H1 (cell line): ENCODE data around the gene SUPT20H. TPM values are rescaled to one million over a fixed set of nuclear protein-coding genes. Genes with fewer than 3 reads are reported as not detected.

Source experiments
- CTCF ChIA-PET: fragments of 300-600 bp; sonication (Branson Sonifier 250); formaldehyde crosslinking; loops from one replicate; lab custom pipeline; 2021; ENCODE audit not compliant: partially characterized antibody; lab: Charles Lee
- POLR2A ChIA-PET: fragments of 300-600 bp; sonication (Branson Sonifier 250); formaldehyde crosslinking; loops from one replicate; lab custom pipeline; 2021; ENCODE audit warnings: inconsistent platforms; ENCODE audit not compliant: partially characterized antibody; lab: Charles Lee
- DNase-seq, 2 experiments: peaks; one replicate each; pipeline versions ENCODE4 v3.0.0 to v3.0.0-alpha.2; 2010 to 2022; ENCODE audit warnings: low spot score in 2 of 2, low read depth in 1 of 2, mixed read lengths in 1 of 2
- FAIRE-seq: peaks from 2 replicates; lab custom pipeline; 2011; peaks lifted over from hg19 to GRCh38; lab: Jason Lieb, UNC
- H2AFZ ChIP-seq: 2 replicates; pipeline ENCODE4 v1.8.1; 2012; ENCODE audit warnings: low read length, inconsistent platforms
- H2AK5ac ChIP-seq: 2 replicates; pipeline ENCODE4 v1.6.1; 2013; ENCODE audit warnings: low read depth, low read length
- H2BK120ac ChIP-seq: replicated peaks from 2 replicates; pipeline ENCODE3; 2013; ENCODE audit warnings: low read depth, low read length, inconsistent platforms
- H2BK12ac ChIP-seq: 2 replicates; pipeline ENCODE4 v1.6.1; 2013; ENCODE audit warnings: low read depth, low read length
- H2BK15ac ChIP-seq: 2 replicates; pipeline ENCODE4 v1.6.1; 2013; ENCODE audit warnings: low read length
- H2BK20ac ChIP-seq: 2 replicates; pipeline ENCODE4 v1.6.1; 2013; ENCODE audit warnings: low read length
- H2BK5ac ChIP-seq: 2 replicates; pipeline ENCODE4 v1.6.1; 2013; ENCODE audit warnings: low read depth, low read length
- H3K14ac ChIP-seq: 2 replicates; pipeline ENCODE4 v1.6.1; 2013; ENCODE audit warnings: inconsistent platforms; ENCODE audit not compliant: insufficient read length
- H3K18ac ChIP-seq: 2 replicates; pipeline ENCODE4 v1.6.1; 2013; ENCODE audit warnings: low read length; ENCODE audit errors: extremely low read depth
- H3K23ac ChIP-seq: 2 replicates; pipeline ENCODE4 v1.6.1; 2013; ENCODE audit warnings: inconsistent platforms; ENCODE audit not compliant: insufficient read length
- H3K23me2 ChIP-seq: 2 replicates; pipeline ENCODE4 v1.6.1; 2013; ENCODE audit warnings: low read depth, low read length
- H3K27ac ChIP-seq: 2 replicates; pipeline ENCODE4 v1.6.1; 2011; ENCODE audit warnings: low read depth, low read length, inconsistent platforms
- H3K27me3 ChIP-seq, 4 experiments: replicated peaks in 1 of 4; 1 replicate in 1 of 4; 2 replicates in 3 of 4; pipeline versions ENCODE4 v1.6.1 to v1.8.1; 2011 to 2013; ENCODE audit warnings: low read length in 3 of 4, mild to moderate bottlenecking in 3 of 4, inconsistent platforms in 2 of 4, mixed read lengths in 2 of 4, moderate library complexity in 1 of 4; ENCODE audit not compliant: control insufficient read depth in 3 of 4, insufficient read depth in 3 of 4; ENCODE audit errors: extremely low read depth in 1 of 4
- H3K36me3 ChIP-seq, 4 experiments: 2 replicates each; pipeline versions ENCODE4 v1.6.1 to v1.8.1; 2011 to 2013; ENCODE audit warnings: mild to moderate bottlenecking in 4 of 4, low read length in 3 of 4, moderate library complexity in 2 of 4, control low read depth in 1 of 4, inconsistent platforms in 1 of 4; ENCODE audit not compliant: insufficient read depth in 4 of 4, control insufficient read depth in 2 of 4
- H3K4ac ChIP-seq: replicated peaks from 2 replicates; pipeline ENCODE3; 2013; ENCODE audit warnings: low read length, low read depth, mixed read lengths, inconsistent platforms; ENCODE audit not compliant: insufficient read length
- H3K4me1 ChIP-seq, 4 experiments: replicated peaks in 1 of 4; 1 replicate in 1 of 4; 2 replicates in 3 of 4; pipeline versions ENCODE4 v1.6.1 to v1.8.1; 2011 to 2013; ENCODE audit warnings: low read length in 3 of 4, inconsistent platforms in 2 of 4, mixed read lengths in 1 of 4; ENCODE audit not compliant: insufficient read depth in 4 of 4, control insufficient read depth in 3 of 4
- H3K4me2 ChIP-seq, 2 experiments: 2 replicates each; pipeline versions ENCODE4 v1.6.1 to v1.8.1; 2011 to 2013; ENCODE audit warnings: low read depth in 2 of 2, low read length in 2 of 2, control low read depth in 1 of 2, inconsistent platforms in 1 of 2, mild to moderate bottlenecking in 1 of 2; ENCODE audit not compliant: insufficient read depth in 1 of 2
- H3K4me3 ChIP-seq, 4 experiments: fragments of 200-600, 300-600 bp in 1 of 4; sonication (generic), shearing (Covaris generic), sonication (Bioruptor Twin) in 1 of 4; 2 replicates each; pipeline versions ENCODE4 v1.5.1 to v1.8.1; 2011 to 2016; ENCODE audit warnings: low read length in 4 of 4, low read depth in 3 of 4, control low read depth in 2 of 4, inconsistent platforms in 2 of 4, mild to moderate bottlenecking in 2 of 4, mixed read lengths in 1 of 4, moderate library complexity in 1 of 4; ENCODE audit not compliant: insufficient read depth in 2 of 4; ENCODE audit errors: extremely low read depth in 1 of 4
- H3K56ac ChIP-seq: replicated peaks from 2 replicates; pipeline ENCODE3; 2013; ENCODE audit warnings: low read depth, mild to moderate bottlenecking, mixed read lengths, low read length, inconsistent platforms; ENCODE audit not compliant: insufficient read length
- H3K79me1 ChIP-seq: 2 replicates; pipeline ENCODE4 v1.6.1; 2013; ENCODE audit warnings: low read depth, low read length, control low read depth
- H3K79me2 ChIP-seq, 2 experiments: 2 replicates each; pipeline versions ENCODE4 v1.6.1 to v1.8.1; 2012 to 2013; ENCODE audit warnings: low read length in 2 of 2, mild to moderate bottlenecking in 2 of 2, inconsistent platforms in 1 of 2; ENCODE audit not compliant: insufficient read depth in 2 of 2, control insufficient read depth in 1 of 2
- H3K9ac ChIP-seq, 4 experiments: replicated peaks in 1 of 4; 1 replicate in 1 of 4; 2 replicates in 3 of 4; pipeline versions ENCODE4 v1.6.1 to v1.8.1; 2011 to 2013; ENCODE audit warnings: low read depth in 3 of 4, low read length in 3 of 4, control low read depth in 2 of 4, mild to moderate bottlenecking in 2 of 4, moderate library complexity in 2 of 4, inconsistent platforms in 1 of 4; ENCODE audit errors: extremely low read depth in 1 of 4
- H3K9me3 ChIP-seq, 2 experiments: 2 replicates each; pipeline versions ENCODE4 v1.6.1 to v1.8.1; 2012 to 2013; ENCODE audit warnings: mild to moderate bottlenecking in 2 of 2, moderate library complexity in 2 of 2, control low read depth in 1 of 2, inconsistent platforms in 1 of 2, low read depth in 1 of 2, low read length in 1 of 2, mixed read lengths in 1 of 2; ENCODE audit not compliant: insufficient read depth in 2 of 2
- H4K20me1 ChIP-seq, 2 experiments: replicated peaks in 1 of 2; 2 replicates each; pipeline versions ENCODE3 to v1.8.1; 2011 to 2013; ENCODE audit warnings: inconsistent platforms in 2 of 2, low read length in 2 of 2, mild to moderate bottlenecking in 1 of 2; ENCODE audit not compliant: insufficient read depth in 2 of 2, control insufficient read depth in 1 of 2
- H4K5ac ChIP-seq: 2 replicates; pipeline ENCODE4 v1.6.1; 2013; ENCODE audit warnings: low read length, low read depth, mixed read lengths, inconsistent platforms; ENCODE audit not compliant: insufficient read length
- H4K8ac ChIP-seq: 2 replicates; pipeline ENCODE4 v1.8.0; 2013; ENCODE audit warnings: mild to moderate bottlenecking, moderate library complexity, low read length, inconsistent platforms; ENCODE audit not compliant: insufficient read depth; ENCODE audit errors: extremely low read depth
- H4K91ac ChIP-seq: replicated peaks from 2 replicates; pipeline ENCODE3; 2013; ENCODE audit warnings: low read length, mixed read lengths, inconsistent platforms; ENCODE audit not compliant: insufficient read length
- ATF3 ChIP-seq: IDR thresholded peaks from 2 replicates; pipeline ENCODE4 v1.6.1; 2011; ENCODE audit warnings: low read depth, mild to moderate bottlenecking, low read length; ENCODE audit not compliant: insufficient read depth
- BCL11A ChIP-seq, 2 experiments: IDR thresholded peaks; one replicate each; pipeline ENCODE4 v1.6.1; 2011; ENCODE audit warnings: low read depth in 2 of 2, low read length in 2 of 2, mild to moderate bottlenecking in 2 of 2
- BRCA1 ChIP-seq: IDR thresholded peaks from 2 replicates; pipeline ENCODE4 v1.6.1; 2012; ENCODE audit warnings: low read depth, low read length, improper control_type of control experiment
- CTBP2 ChIP-seq: IDR thresholded peaks from 2 replicates; pipeline ENCODE4 v1.7.0; 2011; ENCODE audit warnings: borderline replicate concordance, mild to moderate bottlenecking, moderate library complexity, mixed read lengths, low read length; ENCODE audit not compliant: insufficient read depth, insufficient read length
- EGR1 ChIP-seq: IDR thresholded peaks from 2 replicates; pipeline ENCODE4 v1.6.1; 2011; ENCODE audit warnings: low read depth, low read length, borderline replicate concordance
- EP300 ChIP-seq, 2 experiments: IDR thresholded peaks; 1 replicate in 1 of 2; 2 replicates in 1 of 2; pipeline ENCODE4 v1.6.1; 2011 to 2012; ENCODE audit warnings: low read depth in 2 of 2, low read length in 2 of 2, mild to moderate bottlenecking in 2 of 2, borderline replicate concordance in 1 of 2, inconsistent platforms in 1 of 2, moderate library complexity in 1 of 2
- PHF8 ChIP-seq: fragments of 200-600 bp; sonication (generic); conservative IDR thresholded peaks from 2 replicates; pipeline ENCODE4 v1.7.1; 2012; ENCODE audit warnings: low read depth, mild to moderate bottlenecking, inconsistent platforms, low read length, moderate library complexity
- WGBS, 2 experiments: shearing (Covaris generic) in 1 of 2; methylation state at CpG; one replicate each; pipeline versions ENCODE4 v1.1.6 to v1.1.7; 2013 to 2015; ENCODE audit warnings: low lambda C conversion rate in 2 of 2, mixed read lengths in 2 of 2, inconsistent platforms in 1 of 2, low coverage in 1 of 2, missing lambda C conversion rate in 1 of 2; ENCODE audit not compliant: insufficient replicate concordance in 2 of 2, insufficient coverage in 1 of 2, insufficient read length in 1 of 2; ENCODE audit errors: extremely low coverage in 1 of 2, missing lambda C conversion rate in 1 of 2; 5-methylcytosine and 5-hydroxymethylcytosine counted together
- polyA plus RNA-seq, 7 experiments: library from polyadenylated mRNA; depleted of rRNA in 3 of 7; stranded (reverse) in 5 of 7; unstranded in 2 of 7; fragments of >200 nt in 5 of 7; fragments of 200-250 nt in 2 of 7; gene quantifications; 1 replicate in 5 of 7; 2 replicates in 1 of 7; 4 replicates in 1 of 7; pipeline versions ENCODE4 v1.2.1 to v1.2.3, GENCODE V29; 2011 to 2013; ENCODE audit warnings: missing spikeins in 2 of 7, mixed read lengths in 2 of 7
- total RNA-seq: library from RNA; stranded (reverse); fragmentation: NEBNext Ultra II Directional; extraction: Animal tissue kit (Norgen Biotek cat#: 25700); gene quantifications from 2 replicates; pipeline ENCODE4 v1.2.1, GENCODE V29; 2021
- TF ChIP-seq, protein P1 (sequence below): IDR thresholded peaks from 2 replicates; pipeline ENCODE4 v1.6.1; 2012; ENCODE audit warnings: low read length, inconsistent platforms

Gene SUPT20H
- total and polyA plus RNA-seq, 2 of the 8 experiments (the other 6 are each of a cell fraction or from before 2014, with no cell fraction given): 69.2 to 75.1 TPM

- Histone ChIP-seq H4K8ac (no peak overlapping the region), H3K56ac (no peak overlapping the region), H3K4me2 (no peak overlapping the region), H2BK12ac (no peak overlapping the region), H3K27me3 (no peaks in the 10 kb centered on the region), H3K18ac (no peak overlapping the region), H3K79me1 (no peaks in the 10 kb centered on the region), H3K4me1 (0 out of 7 replicates have a peak, but pooled peaks cover 0 to 3% (median 0%) of the 10 kb centered on the region in 4 experiments), H3K36me3 (peaks cover 2 to 15% (median 6%) of the 10 kb centered on the region in 4 experiments; a peak in 5 of 8 replicates), H2AFZ (no peak overlapping the region), H3K4me3 (no peak overlapping the region), H4K5ac (no peak overlapping the region), H3K27ac (no peak overlapping the region), H2AK5ac (no peak overlapping the region), H2BK120ac (no peak overlapping the region), H3K4ac (no peak overlapping the region), H3K9ac (no peak overlapping the region), H2BK20ac (no peak overlapping the region), H4K91ac (no peak overlapping the region), H3K23ac (no peak overlapping the region), H2BK15ac (no peak overlapping the region), H3K23me2 (no peaks in the 10 kb centered on the region), H3K14ac (no peak overlapping the region), H4K20me1 (peaks cover 0 to 2% of the 10 kb centered on the region in 2 experiments), H3K9me3 (no peaks in the 10 kb centered on the region), H2BK5ac (no peak overlapping the region), H3K79me2 (no peaks in the 10 kb centered on the region)
- 96% methylated on average over 2 of the region's 2 CpGs; no CpG with 5 or more reads in 1 of the 2 experiments for WGBS, 2 experiments
- CTCF ChIA-PET: interaction anchor here (3.4 kb wide), 1 partner anchor 22 kb away, joined by 12 read pairs; no protein-coding TSS in a partner anchor
- TF ChIP-seq EP300 (IDR thresholded peaks at IDR 0.05; ENCODE audit: borderline replicate concordance in 1 of 2, low read depth in 2 of 2, low read length in 2 of 2) (no peak), ATF3 (no peak), EGR1 (no peak), CTBP2 (no peak), BRCA1 (no peak), BCL11A (IDR thresholded peaks at IDR 0.05; ENCODE audit: low read depth in 2 of 2, low read length in 2 of 2) (no peak), PHF8 (no peak)
- TF ChIP-seq, protein P1, sequence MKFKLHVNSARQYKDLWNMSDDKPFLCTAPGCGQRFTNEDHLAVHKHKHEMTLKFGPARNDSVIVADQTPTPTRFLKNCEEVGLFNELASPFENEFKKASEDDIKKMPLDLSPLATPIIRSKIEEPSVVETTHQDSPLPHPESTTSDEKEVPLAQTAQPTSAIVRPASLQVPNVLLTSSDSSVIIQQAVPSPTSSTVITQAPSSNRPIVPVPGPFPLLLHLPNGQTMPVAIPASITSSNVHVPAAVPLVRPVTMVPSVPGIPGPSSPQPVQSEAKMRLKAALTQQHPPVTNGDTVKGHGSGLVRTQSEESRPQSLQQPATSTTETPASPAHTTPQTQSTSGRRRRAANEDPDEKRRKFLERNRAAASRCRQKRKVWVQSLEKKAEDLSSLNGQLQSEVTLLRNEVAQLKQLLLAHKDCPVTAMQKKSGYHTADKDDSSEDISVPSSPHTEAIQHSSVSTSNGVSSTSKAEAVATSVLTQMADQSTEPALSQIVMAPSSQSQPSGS: no peak
- DNase-seq (no peak), FAIRE-seq (no peak)
- POLR2A ChIA-PET: interaction anchor here (0.7 to 0.9 kb wide), 3 partner anchors 9 to 111 kb away, joined by 3 read pairs; no protein-coding TSS in a partner anchor
Measured at GRCh38 chr13:36959456-36960116, 99.9 kb downstream of the SUPT20H start.
